HFFc6 (cell line): ENCODE measurements around the gene EEFSEC. TPM values are rescaled to one million over a fixed set of nuclear protein-coding genes. Genes with fewer than 3 reads are reported as not detected.

ENCODE experiments used
- DNase-seq: peaks from one replicate; pipeline ENCODE4 v3.0.0-alpha.2; 2018
- H3K27ac Mint-ChIP-seq: 2 replicates; pipeline ENCODE4 v1.8.0; 2020; ENCODE audit warnings: mild to moderate bottlenecking, mixed read lengths
- H3K27me3 Mint-ChIP-seq: 2 replicates; pipeline ENCODE4 v1.8.0; 2021; ENCODE audit warnings: mild to moderate bottlenecking, moderate library complexity, mixed read lengths; ENCODE audit not compliant: insufficient read depth
- H3K36me3 Mint-ChIP-seq: 2 replicates; pipeline ENCODE4 v1.8.0; 2021; ENCODE audit warnings: low read depth, mixed read lengths
- H3K4me1 Mint-ChIP-seq: 2 replicates; pipeline ENCODE4 v1.8.0; 2020; ENCODE audit warnings: low read depth, mixed read lengths
- H3K4me3 Mint-ChIP-seq: 2 replicates; pipeline ENCODE4 v1.8.0; 2020; ENCODE audit warnings: mild to moderate bottlenecking, moderate library complexity, mixed read lengths
- H3K9me3 Mint-ChIP-seq: 2 replicates; pipeline ENCODE4 v1.8.0; 2020; ENCODE audit warnings: mild to moderate bottlenecking, mixed read lengths
- total RNA-seq, 6 experiments: library from RNA; stranded (reverse); fragmentation: NEBNext Ultra II Directional; extraction: Animal tissue kit (Norgen Biotek cat#: 25700); gene quantifications; 2 replicates in 1 of 6; 3 replicates in 5 of 6; pipeline ENCODE4 v1.2.3, GENCODE V29; 2021
- TF ChIP-seq, protein P1 (sequence below): fragments of 200-600 bp; sonication (generic); IDR thresholded peaks from 2 replicates; pipeline ENCODE4 v1.5.0; 2021; ENCODE audit warnings: antibody characterized with exemption, mild to moderate bottlenecking

The EEFSEC gene
- total RNA-seq, 6 experiments from 2014 or later, result 8.2 to 11.6 (median 11.0) TPM

- TF ChIP-seq, protein P1, sequence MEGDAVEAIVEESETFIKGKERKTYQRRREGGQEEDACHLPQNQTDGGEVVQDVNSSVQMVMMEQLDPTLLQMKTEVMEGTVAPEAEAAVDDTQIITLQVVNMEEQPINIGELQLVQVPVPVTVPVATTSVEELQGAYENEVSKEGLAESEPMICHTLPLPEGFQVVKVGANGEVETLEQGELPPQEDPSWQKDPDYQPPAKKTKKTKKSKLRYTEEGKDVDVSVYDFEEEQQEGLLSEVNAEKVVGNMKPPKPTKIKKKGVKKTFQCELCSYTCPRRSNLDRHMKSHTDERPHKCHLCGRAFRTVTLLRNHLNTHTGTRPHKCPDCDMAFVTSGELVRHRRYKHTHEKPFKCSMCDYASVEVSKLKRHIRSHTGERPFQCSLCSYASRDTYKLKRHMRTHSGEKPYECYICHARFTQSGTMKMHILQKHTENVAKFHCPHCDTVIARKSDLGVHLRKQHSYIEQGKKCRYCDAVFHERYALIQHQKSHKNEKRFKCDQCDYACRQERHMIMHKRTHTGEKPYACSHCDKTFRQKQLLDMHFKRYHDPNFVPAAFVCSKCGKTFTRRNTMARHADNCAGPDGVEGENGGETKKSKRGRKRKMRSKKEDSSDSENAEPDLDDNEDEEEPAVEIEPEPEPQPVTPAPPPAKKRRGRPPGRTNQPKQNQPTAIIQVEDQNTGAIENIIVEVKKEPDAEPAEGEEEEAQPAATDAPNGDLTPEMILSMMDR, result no peak
- Mint-ChIP-seq H3K27ac (no peak overlapping the region), H3K27me3 (peaks cover 2% of the 10 kb centered on the region), H3K36me3 (no peaks in the 10 kb centered on the region), H3K4me3 (no peak overlapping the region), H3K4me1 (peaks cover 19% of the 10 kb centered on the region), H3K9me3 (no peaks in the 10 kb centered on the region)
- no peak for DNase-seq
These were observed 212.9 kb downstream of the EEFSEC start for GRCh38 chr3:128366136-128366535.

GRCh38 chr3:128366652-128367051 lies 213.4 kb downstream of the EEFSEC start:
- H3K4me3 Mint-ChIP-seq, result no peak overlapping the region
- H3K36me3 Mint-ChIP-seq, result no peaks in the 10 kb centered on the region
- DNase-seq, result no peak
- H3K9me3 Mint-ChIP-seq, result no peaks in the 10 kb centered on the region
- H3K27ac Mint-ChIP-seq, result no peak overlapping the region
- H3K4me1 Mint-ChIP-seq, result peaks cover 19% of the 10 kb centered on the region
- H3K27me3 Mint-ChIP-seq, result peaks cover 2% of the 10 kb centered on the region
- TF ChIP-seq, protein P1, result no peak

GRCh38 chr3:128367221-128367620 lies 213.9 kb downstream of the EEFSEC start:
- Mint-ChIP-seq H3K27me3 (peaks cover 2% of the 10 kb centered on the region), H3K27ac (peak overlapping the region; percentile 45; the same call in 1 of the 2 replicates), H3K4me3 (no peak overlapping the region), H3K36me3 (no peaks in the 10 kb centered on the region), H3K9me3 (no peaks in the 10 kb centered on the region), H3K4me1 (peaks cover 19% of the 10 kb centered on the region)
- DNase-seq, result no peak
- TF ChIP-seq, protein P1, result no peak

DNA sequence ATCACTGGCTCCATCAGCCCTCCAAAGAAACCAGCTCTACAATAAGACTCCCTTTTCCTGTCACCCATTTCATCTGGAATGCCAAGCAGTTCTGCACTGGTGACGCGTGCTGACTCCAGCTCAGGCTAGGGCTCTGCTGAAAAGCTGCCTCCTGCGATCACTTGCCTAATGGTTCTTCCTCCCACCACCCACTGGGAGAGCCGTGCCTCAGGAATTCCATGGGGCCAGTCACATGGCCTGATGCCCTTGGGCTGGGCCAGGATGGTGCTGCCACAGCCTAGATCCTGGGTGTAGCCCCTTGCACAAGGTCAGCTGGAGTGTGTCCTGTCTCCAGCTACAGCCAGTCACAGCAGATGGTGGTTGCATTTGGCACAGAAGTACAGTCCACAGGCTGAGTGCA lies 214.5 kb downstream of the EEFSEC start:
- Mint-ChIP-seq H3K9me3 (no peaks in the 10 kb centered on the region), H3K36me3 (no peaks in the 10 kb centered on the region), H3K4me1 (peaks cover 19% of the 10 kb centered on the region), H3K4me3 (no peak overlapping the region), H3K27me3 (peaks cover 2% of the 10 kb centered on the region), H3K27ac (peak overlapping the region; percentile 45; the same call in 1 of the 2 replicates)
- DNase-seq, result no peak
- TF ChIP-seq, protein P1, result no peak

GRCh38 chr3:128368626-128369025 lies 215.3 kb downstream of the EEFSEC start:
- Mint-ChIP-seq H3K36me3 (no peaks in the 10 kb centered on the region), H3K4me1 (peaks cover 19% of the 10 kb centered on the region), H3K9me3 (no peaks in the 10 kb centered on the region), H3K27ac (no peak overlapping the region), H3K4me3 (no peak overlapping the region), H3K27me3 (peaks cover 2% of the 10 kb centered on the region)
- DNase-seq, result no peak
- TF ChIP-seq, protein P1, result no peak
